Endothelial cell of umbilical vein (primary cell): ENCODE results near the gene PCDH19. TPM values are rescaled to one million over a fixed set of nuclear protein-coding genes. Genes with fewer than 3 reads are reported as not detected.

Source experiments
- BruUV-seq: library from RNA; stranded (reverse); fragments of 400-500 nt; replicated peaks from 2 replicates; lab custom pipeline; 2021; lab: Mats Ljungman, UMichigan
- CTCF ChIA-PET: fragments of 300-600, 350-600 bp; sonication (Branson Sonifier 250); formaldehyde crosslinking; loops from one replicate; lab custom pipeline; 2021; ENCODE audit warnings: antibody characterized with exemption, inconsistent platforms; lab: Charles Lee
- POLR2A ChIA-PET: fragments of 300-600, 350-600 bp; sonication (Branson Sonifier 250); formaldehyde crosslinking; loops from one replicate; lab custom pipeline; 2021; ENCODE audit warnings: antibody characterized with exemption, inconsistent platforms; lab: Charles Lee
- DNase-seq: peaks from one replicate; pipeline ENCODE4 v3.0.0-alpha.2; 2011; ENCODE audit warnings: low read depth, low spot score
- FAIRE-seq: peaks from 2 replicates; lab custom pipeline; 2011; peaks lifted over from hg19 to GRCh38; lab: Jason Lieb, UNC
- H2AFZ ChIP-seq: 2 replicates; pipeline ENCODE4 v1.6.0; 2012; ENCODE audit warnings: low read depth, low read length, control low read depth, inconsistent platforms
- H3K27ac ChIP-seq: 2 replicates; pipeline ENCODE4 v1.5.1; 2011; ENCODE audit warnings: low read depth, mild to moderate bottlenecking, control low read depth, low read length, moderate library complexity; ENCODE audit not compliant: insufficient read depth
- H3K27me3 ChIP-seq, 2 experiments: 2 replicates each; pipeline versions ENCODE4 v1.6.0 to v1.6.1; 2011; ENCODE audit warnings: low read length in 2 of 2, mixed read lengths in 1 of 2; ENCODE audit not compliant: control insufficient read depth in 2 of 2, insufficient read depth in 2 of 2
- H3K36me3 ChIP-seq, 2 experiments: 2 replicates in 1 of 2; 3 replicates in 1 of 2; pipeline ENCODE4 v1.5.1; 2011; ENCODE audit warnings: low read length in 2 of 2, mild to moderate bottlenecking in 1 of 2, moderate library complexity in 1 of 2; ENCODE audit not compliant: control insufficient read depth in 2 of 2, insufficient read depth in 2 of 2; ENCODE audit errors: extremely low read depth in 1 of 2
- H3K4me1 ChIP-seq: 3 replicates; pipeline ENCODE4 v1.5.1; 2011; ENCODE audit warnings: mild to moderate bottlenecking, low read length; ENCODE audit not compliant: control insufficient read depth, insufficient read depth; ENCODE audit errors: extremely low read depth
- H3K4me2 ChIP-seq: 2 replicates; pipeline ENCODE4 v1.6.1; 2011; ENCODE audit warnings: low read length, control low read depth, mixed read lengths; ENCODE audit not compliant: insufficient read depth
- H3K4me3 ChIP-seq, 3 experiments: fragments of 200-600 bp in 1 of 3; sonication (generic), shearing (Covaris generic) in 1 of 3; replicated peaks in 1 of 3; 2 replicates each; pipeline ENCODE4 v1.5.1; 2011 to 2016; ENCODE audit warnings: control low read depth in 3 of 3, low read length in 3 of 3, mild to moderate bottlenecking in 2 of 3, inconsistent platforms in 1 of 3, low read depth in 1 of 3, moderate library complexity in 1 of 3; ENCODE audit not compliant: insufficient read depth in 1 of 3
- H3K79me2 ChIP-seq: 2 replicates; pipeline ENCODE4 v1.6.0; 2012; ENCODE audit warnings: low read length, inconsistent platforms; ENCODE audit not compliant: control insufficient read depth, insufficient read depth
- H3K9ac ChIP-seq: replicated peaks from 2 replicates; pipeline ENCODE3; 2011; ENCODE audit warnings: low read length, control low read depth; ENCODE audit not compliant: insufficient read depth; ENCODE audit errors: extremely low read depth
- H3K9me1 ChIP-seq: replicated peaks from 3 replicates; pipeline ENCODE4 v1.6.0; 2011; ENCODE audit warnings: mild to moderate bottlenecking, low read length; ENCODE audit not compliant: control insufficient read depth, insufficient read depth; ENCODE audit errors: extremely low read depth
- H3K9me3 ChIP-seq: replicated peaks from 2 replicates; pipeline ENCODE4 v1.5.1; 2012; ENCODE audit warnings: low read length, inconsistent platforms; ENCODE audit not compliant: control insufficient read depth, insufficient read depth
- H4K20me1 ChIP-seq: replicated peaks from 2 replicates; pipeline ENCODE3; 2011; ENCODE audit warnings: mild to moderate bottlenecking, low read length; ENCODE audit not compliant: control insufficient read depth, insufficient read depth; ENCODE audit errors: extremely low read depth
- EZH2 ChIP-seq: IDR thresholded peaks from 2 replicates; pipeline ENCODE4 v1.6.1; 2012; ENCODE audit warnings: borderline replicate concordance, low read depth, mild to moderate bottlenecking, moderate library complexity, low read length, inconsistent platforms; ENCODE audit not compliant: severe bottlenecking
- FOS ChIP-seq: IDR thresholded peaks from 2 replicates; pipeline ENCODE4 v1.6.1; 2011; ENCODE audit warnings: mild to moderate bottlenecking, low read length, moderate library complexity, borderline replicate concordance; ENCODE audit not compliant: insufficient read depth
- GATA2 ChIP-seq: IDR thresholded peaks from 2 replicates; pipeline ENCODE4 v1.7.0; 2011; ENCODE audit warnings: low read depth, mild to moderate bottlenecking, moderate library complexity, mixed read lengths, low read length; ENCODE audit not compliant: insufficient read length, insufficient read depth
- JUN ChIP-seq: IDR thresholded peaks from 2 replicates; pipeline ENCODE4 v1.6.1; 2011; ENCODE audit warnings: borderline replicate concordance, low read depth; ENCODE audit not compliant: insufficient read length, insufficient read depth
- MYC ChIP-seq: IDR thresholded peaks from one replicate; pipeline ENCODE4 v1.6.1; 2011; ENCODE audit warnings: mild to moderate bottlenecking, low read depth, low read length
- POLR2A ChIP-seq: IDR thresholded peaks from 2 replicates; pipeline ENCODE4 v1.6.1; 2012; ENCODE audit warnings: low read depth, mild to moderate bottlenecking, control low read depth, low read length
- POLR2AphosphoS5 ChIP-seq: IDR thresholded peaks from 2 replicates; pipeline ENCODE4 v1.6.1; 2012; ENCODE audit warnings: low read depth, mild to moderate bottlenecking, control low read depth, low read length, moderate library complexity; ENCODE audit not compliant: insufficient read depth
- dilution Hi-C: fragments of 300-500 bp; cut with MboI; formaldehyde crosslinking; loops from one replicate; pipeline ENCODE4 v1.15.0; 2019; ENCODE audit warnings: low sequenced_read_pairs; ENCODE audit not compliant: extremely low pct_ligation_motif_present
- intact Hi-C: fragments of 100-400 bp; cut with micrococcal nuclease; formaldehyde crosslinking; loops from one replicate; pipeline ENCODE4 v1.10.0; 2022
- polyA plus RNA-seq, 4 experiments: library from polyadenylated mRNA; depleted of rRNA in 3 of 4; stranded (reverse) in 3 of 4; unstranded in 1 of 4; fragments of >200 nt; gene quantifications; 2 replicates each; pipeline versions ENCODE4 v1.2.1 to v1.2.3, GENCODE V29; 2011 to 2012; ENCODE audit warnings: missing spikeins in 1 of 4
- total RNA-seq: library from RNA; stranded (reverse); gene quantifications from 2 replicates; pipeline ENCODE4 v1.2.3, GENCODE V29; 2021
- TF ChIP-seq, protein P1 (sequence below), 2 donors: IDR thresholded peaks; 1 replicate in 1 of 2; 2 replicates in 1 of 2; pipeline ENCODE4 v1.5.1; 2011; ENCODE audit warnings: low read length in 2 of 2, mild to moderate bottlenecking in 2 of 2, moderate library complexity in 2 of 2, control low read depth in 1 of 2, inconsistent platforms in 1 of 2, low read depth in 1 of 2; ENCODE audit not compliant: insufficient read depth in 1 of 2; ENCODE audit errors: extremely low read depth in 1 of 2
- TF ChIP-seq, protein P2 (sequence below): IDR thresholded peaks from 2 replicates; pipeline ENCODE4 v1.6.1; 2011; ENCODE audit not compliant: insufficient read depth, insufficient read length

Gene PCDH19
- total and polyA plus RNA-seq, 2 donors (not counting 3 experiments of a cell fraction or from before 2014, with no cell fraction given): 1.2 to 4.3 TPM

DNA sequence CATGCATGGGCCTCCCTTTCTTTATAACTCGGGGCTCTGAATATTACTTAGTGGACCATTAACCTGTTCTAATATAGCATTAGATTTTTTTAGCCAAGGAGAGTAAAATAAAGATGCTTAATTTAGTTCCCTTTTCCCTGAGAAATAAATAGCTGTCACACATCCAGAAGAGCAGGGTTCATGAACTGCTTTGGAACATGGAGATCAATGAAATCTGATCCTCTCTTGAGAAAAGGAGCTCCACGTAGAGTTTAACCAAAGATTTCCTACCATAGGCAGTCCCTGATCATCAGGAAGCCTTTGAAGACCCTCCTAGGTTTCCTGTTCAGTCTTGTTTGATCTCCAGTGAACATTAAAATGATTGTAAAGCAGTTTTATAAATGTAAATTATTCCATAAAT lies 8.5 kb upstream of the PCDH19 start:
- ChIA-PET CTCF (interaction anchor here (2.0 kb wide), 1 partner anchor 29 kb away, joined by 5 read pairs; no protein-coding TSS in a partner anchor), POLR2A (no interaction called here)
- no peak overlapping the region for H3K27ac ChIP-seq
- no peak overlapping the region for H3K4me2 ChIP-seq
- no peaks in the 10 kb centered on the region for H4K20me1 ChIP-seq
- H3K9me1 ChIP-seq: no peaks in the 10 kb centered on the region
- H3K36me3 ChIP-seq: no peaks in the 10 kb centered on the region
- H3K79me2 ChIP-seq: no peaks in the 10 kb centered on the region
- no peak overlapping the region for H2AFZ ChIP-seq
- peaks cover 13% of the 10 kb centered on the region for H3K4me1 ChIP-seq
- FAIRE-seq (peak; percentile 28), DNase-seq (no peak)
- no peak overlapping the region for H3K9ac ChIP-seq
- TF ChIP-seq FOS (no peak), GATA2 (no peak), MYC (no peak), EZH2 (no peak), POLR2AphosphoS5 (no peak), POLR2A (no peak), JUN (no peak)
- TF ChIP-seq, protein P1, sequence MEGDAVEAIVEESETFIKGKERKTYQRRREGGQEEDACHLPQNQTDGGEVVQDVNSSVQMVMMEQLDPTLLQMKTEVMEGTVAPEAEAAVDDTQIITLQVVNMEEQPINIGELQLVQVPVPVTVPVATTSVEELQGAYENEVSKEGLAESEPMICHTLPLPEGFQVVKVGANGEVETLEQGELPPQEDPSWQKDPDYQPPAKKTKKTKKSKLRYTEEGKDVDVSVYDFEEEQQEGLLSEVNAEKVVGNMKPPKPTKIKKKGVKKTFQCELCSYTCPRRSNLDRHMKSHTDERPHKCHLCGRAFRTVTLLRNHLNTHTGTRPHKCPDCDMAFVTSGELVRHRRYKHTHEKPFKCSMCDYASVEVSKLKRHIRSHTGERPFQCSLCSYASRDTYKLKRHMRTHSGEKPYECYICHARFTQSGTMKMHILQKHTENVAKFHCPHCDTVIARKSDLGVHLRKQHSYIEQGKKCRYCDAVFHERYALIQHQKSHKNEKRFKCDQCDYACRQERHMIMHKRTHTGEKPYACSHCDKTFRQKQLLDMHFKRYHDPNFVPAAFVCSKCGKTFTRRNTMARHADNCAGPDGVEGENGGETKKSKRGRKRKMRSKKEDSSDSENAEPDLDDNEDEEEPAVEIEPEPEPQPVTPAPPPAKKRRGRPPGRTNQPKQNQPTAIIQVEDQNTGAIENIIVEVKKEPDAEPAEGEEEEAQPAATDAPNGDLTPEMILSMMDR (IDR thresholded peaks at IDR 0.05; ENCODE audit: extremely low read depth in 1 of 2, insufficient read depth in 1 of 2, low read depth in 1 of 2, low read length in 2 of 2): no peak
- TF ChIP-seq, protein P2, sequence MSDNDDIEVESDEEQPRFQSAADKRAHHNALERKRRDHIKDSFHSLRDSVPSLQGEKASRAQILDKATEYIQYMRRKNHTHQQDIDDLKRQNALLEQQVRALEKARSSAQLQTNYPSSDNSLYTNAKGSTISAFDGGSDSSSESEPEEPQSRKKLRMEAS: no peak
- H3K4me3 ChIP-seq: no peak overlapping the region
- H3K27me3 ChIP-seq: peaks cover 0 to 3% of the 10 kb centered on the region in 2 experiments
- intact Hi-C loops (no loop called here), dilution Hi-C loops (no loop called here)
- no TSS peak for BruUV-seq
- H3K9me3 ChIP-seq: no peaks in the 10 kb centered on the region
